GM13977 (cell line): Measurements from ENCODE around the gene RSBN1.

Source experiments
- DNase-seq: peaks from one replicate; pipeline ENCODE4 v3.0.0; 2012; ENCODE audit warnings: low spot score
- CTCF ChIP-seq: IDR thresholded peaks from 2 replicates; pipeline ENCODE4 v1.5.1; 2012; ENCODE audit warnings: mild to moderate bottlenecking, control low read depth; ENCODE audit not compliant: insufficient read depth; ENCODE audit errors: extremely low read depth, missing control alignments
- in situ Hi-C: fragments of 300-500 bp; cut with MboI; formaldehyde crosslinking; loops from one replicate; pipeline ENCODE4 v1.12.0; 2022; ENCODE audit warnings: low sequenced_read_pairs, low pct_unique_long_range_greater_than_20kb, mixed read lengths, inconsistent platforms; ENCODE audit not compliant: unreplicated experiment

The RSBN1 gene

GRCh38 chr1:113818578-113818977 is 6.3 kb upstream of the RSBN1 start:
- no peak for TF ChIP-seq CTCF
- in situ Hi-C loops, result no loop called here
- no peak for DNase-seq

GRCh38 chr1:113813218-113813617 is 942 bp upstream of the RSBN1 start:
- TF ChIP-seq CTCF, result no peak
- in situ Hi-C loops, result no loop called here
- DNase-seq, result no peak

GRCh38 chr1:113812661-113813135 is 422 bp upstream of the RSBN1 start:
- peak; percentile 33 for DNase-seq
- in situ Hi-C loops, result no loop called here
- TF ChIP-seq CTCF, result no peak

GRCh38 chr1:113811156-113811887 is 954 bp downstream of the RSBN1 start:
- in situ Hi-C loops, result no loop called here
- peak; percentile 28 for DNase-seq
- TF ChIP-seq CTCF, result no peak

GRCh38 chr1:113809670-113810602 is 2.3 kb downstream of the RSBN1 start:
- no peak for DNase-seq
- no peak for TF ChIP-seq CTCF
- in situ Hi-C loops, result no loop called here

GRCh38 chr1:113808450-113809195 is 3.7 kb downstream of the RSBN1 start:
- no peak for DNase-seq
- no peak for TF ChIP-seq CTCF
- in situ Hi-C loops, result no loop called here
